Upper lobe of left lung (tissue), 4 donors: Measurements from ENCODE around the gene PRKAR1B.

Source experiments
- EP300 ChIP-seq, 4 donors: sonication (generic); formaldehyde crosslinking; IDR thresholded peaks; one replicate each; pipeline ENCODE4 v1.5.1; 2017; ENCODE audit warnings: antibody characterized with exemption in 4 of 4, control low read depth in 2 of 4
- POLR2A ChIP-seq, 4 donors: fragments of 450-650 bp; IDR thresholded peaks; one replicate each; pipeline ENCODE4 v1.5.1; 2016 to 2017; ENCODE audit warnings: antibody characterized with exemption in 4 of 4, mild to moderate bottlenecking in 2 of 4
- POLR2AphosphoS5 ChIP-seq, 2 donors: sonication (generic); formaldehyde crosslinking; IDR thresholded peaks; one replicate each; pipeline ENCODE4 v1.5.1; 2017; ENCODE audit warnings: antibody characterized with exemption in 2 of 2
- TF ChIP-seq, protein P1 (sequence below), 6 experiments: fragments of 450-650 bp in 4 of 6; fragments of 200-600 bp in 2 of 6; sonication (generic) in 2 of 6; IDR thresholded peaks; one replicate each; pipeline ENCODE4 v1.5.1; 2016 to 2019; ENCODE audit warnings: antibody characterized with exemption in 6 of 6

DNA sequence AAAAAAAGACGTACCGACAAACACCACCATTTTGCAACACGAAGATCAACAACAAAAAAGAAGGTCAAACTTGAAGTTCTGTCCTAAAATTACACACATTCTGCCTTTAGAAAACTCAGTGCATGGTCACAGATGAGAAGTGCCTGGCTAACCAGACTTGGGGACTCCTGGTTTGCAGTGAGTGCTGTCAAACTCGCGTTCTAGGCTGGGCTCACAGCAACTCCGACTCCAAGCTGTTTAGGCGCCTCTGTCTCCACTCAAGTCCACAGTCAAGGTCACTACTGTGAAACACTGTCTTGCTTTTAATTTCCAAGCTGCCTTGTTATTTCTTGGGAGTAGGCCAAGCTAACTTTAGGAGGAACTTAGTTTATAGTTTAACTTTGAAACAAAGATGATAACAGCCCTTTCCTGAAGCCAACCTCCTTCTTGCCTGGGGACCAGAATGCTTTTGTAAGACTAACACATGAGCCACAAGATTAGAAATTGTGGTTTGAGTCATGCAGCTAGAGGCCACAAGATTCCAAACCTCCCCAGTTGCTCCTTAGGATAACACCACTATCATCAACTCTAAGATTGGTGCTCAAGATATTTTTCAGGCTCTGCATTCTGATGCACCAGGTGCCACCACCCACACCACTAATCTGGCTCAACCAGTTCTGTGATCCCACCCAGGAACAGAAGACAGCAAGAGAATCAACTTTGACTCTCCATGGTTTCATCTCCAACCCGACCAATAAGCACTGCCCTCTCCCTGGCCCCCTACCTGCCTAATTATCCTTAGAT lies 1.7 kb downstream of the PRKAR1B start:
- TF ChIP-seq, protein P1, sequence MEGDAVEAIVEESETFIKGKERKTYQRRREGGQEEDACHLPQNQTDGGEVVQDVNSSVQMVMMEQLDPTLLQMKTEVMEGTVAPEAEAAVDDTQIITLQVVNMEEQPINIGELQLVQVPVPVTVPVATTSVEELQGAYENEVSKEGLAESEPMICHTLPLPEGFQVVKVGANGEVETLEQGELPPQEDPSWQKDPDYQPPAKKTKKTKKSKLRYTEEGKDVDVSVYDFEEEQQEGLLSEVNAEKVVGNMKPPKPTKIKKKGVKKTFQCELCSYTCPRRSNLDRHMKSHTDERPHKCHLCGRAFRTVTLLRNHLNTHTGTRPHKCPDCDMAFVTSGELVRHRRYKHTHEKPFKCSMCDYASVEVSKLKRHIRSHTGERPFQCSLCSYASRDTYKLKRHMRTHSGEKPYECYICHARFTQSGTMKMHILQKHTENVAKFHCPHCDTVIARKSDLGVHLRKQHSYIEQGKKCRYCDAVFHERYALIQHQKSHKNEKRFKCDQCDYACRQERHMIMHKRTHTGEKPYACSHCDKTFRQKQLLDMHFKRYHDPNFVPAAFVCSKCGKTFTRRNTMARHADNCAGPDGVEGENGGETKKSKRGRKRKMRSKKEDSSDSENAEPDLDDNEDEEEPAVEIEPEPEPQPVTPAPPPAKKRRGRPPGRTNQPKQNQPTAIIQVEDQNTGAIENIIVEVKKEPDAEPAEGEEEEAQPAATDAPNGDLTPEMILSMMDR (IDR thresholded peaks at IDR 0.05): no peak
- TF ChIP-seq POLR2A (IDR thresholded peaks at IDR 0.05) (no peak), POLR2AphosphoS5 (IDR thresholded peaks at IDR 0.05) (no peak), EP300 (IDR thresholded peaks at IDR 0.05) (no peak)
